IMR-90 (cell line): ENCODE data around the gene PHF8.

Experiments used
- BHLHE40 ChIP-seq: fragments of 150-350 bp; IDR thresholded peaks from 2 replicates; pipeline ENCODE4 v1.6.1; 2016; ENCODE audit warnings: mild to moderate bottlenecking, low read depth, low read length
- CEBPB ChIP-seq: IDR thresholded peaks from 2 replicates; pipeline ENCODE4 v1.6.1; 2012; ENCODE audit warnings: low read depth, low read length, improper control_type of control experiment
- CHD1 ChIP-seq: IDR thresholded peaks from 2 replicates; pipeline ENCODE4 v1.6.1; 2012; ENCODE audit warnings: low read depth, low read length, improper control_type of control experiment
- CTCF ChIP-seq: conservative IDR thresholded peaks from 2 replicates; pipeline ENCODE4 v1.5.1; 2012; ENCODE audit warnings: mild to moderate bottlenecking, low read depth, low read length, improper control_type of control experiment
- ELK1 ChIP-seq: fragments of 150-350 bp; IDR thresholded peaks from 2 replicates; pipeline ENCODE4 v1.6.1; 2016; ENCODE audit warnings: low read depth, mild to moderate bottlenecking, low read length, moderate library complexity, borderline replicate concordance
- MAFK ChIP-seq: IDR thresholded peaks from 2 replicates; pipeline ENCODE4 v1.6.1; 2012; ENCODE audit warnings: low read depth, low read length, improper control_type of control experiment
- MAZ ChIP-seq: IDR thresholded peaks from 2 replicates; pipeline ENCODE4 v1.6.1; 2012; ENCODE audit warnings: low read depth, mild to moderate bottlenecking, low read length, improper control_type of control experiment, moderate library complexity, borderline replicate concordance
- MXI1 ChIP-seq: IDR thresholded peaks from 2 replicates; pipeline ENCODE4 v1.6.1; 2012; ENCODE audit warnings: low read depth, mild to moderate bottlenecking, low read length, moderate library complexity, borderline replicate concordance
- POLR2A ChIP-seq: IDR thresholded peaks from 2 replicates; pipeline ENCODE4 v1.6.1; 2012; ENCODE audit warnings: mild to moderate bottlenecking, low read depth, low read length
- RAD21 ChIP-seq: IDR thresholded peaks from 2 replicates; pipeline ENCODE4 v1.6.1; 2012; ENCODE audit warnings: low read length, improper control_type of control experiment
- RFX5 ChIP-seq: IDR thresholded peaks from 2 replicates; pipeline ENCODE4 v1.8.0; 2012; ENCODE audit warnings: low read depth, mild to moderate bottlenecking, low read length, moderate library complexity
- SMC3 ChIP-seq: fragments of 150-350 bp; IDR thresholded peaks from 2 replicates; pipeline ENCODE4 v1.6.1; 2016; ENCODE audit warnings: low read depth, mild to moderate bottlenecking, antibody characterized with exemption, low read length, moderate library complexity
- USF2 ChIP-seq: fragments of 150-350 bp; IDR thresholded peaks from 2 replicates; pipeline ENCODE4 v1.6.1; 2017; ENCODE audit warnings: mild to moderate bottlenecking, antibody characterized with exemption, low read length, low read depth

DNA sequence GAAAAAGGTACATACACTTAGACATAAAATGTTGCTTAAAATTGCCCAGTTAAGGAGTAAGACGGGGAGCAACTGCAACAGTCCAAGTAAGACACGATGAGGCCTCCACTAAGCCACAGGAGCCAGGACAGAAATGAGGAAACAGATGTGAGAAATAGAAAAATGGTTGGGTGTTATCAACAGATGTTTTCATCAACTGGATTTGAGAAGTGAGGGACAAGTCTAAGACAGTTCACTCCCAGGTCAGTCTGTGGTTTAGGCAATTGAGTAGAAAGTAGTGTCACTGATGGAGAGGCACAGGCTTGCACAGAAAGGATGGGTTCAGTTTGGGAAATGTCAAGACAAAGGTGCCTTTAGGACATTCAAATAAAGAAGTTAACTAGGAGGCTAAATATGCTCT, 23.5 kb upstream of the PHF8 start:
- TF ChIP-seq RAD21 (no peak), CTCF (no peak), MAFK (no peak), MXI1 (no peak), ELK1 (no peak), POLR2A (no peak), RFX5 (no peak), CEBPB (no peak), CHD1 (no peak), USF2 (no peak), SMC3 (no peak), MAZ (no peak), BHLHE40 (no peak)
